ENCODE measurements around the gene MARK4.

MARK4 gene

DNA sequence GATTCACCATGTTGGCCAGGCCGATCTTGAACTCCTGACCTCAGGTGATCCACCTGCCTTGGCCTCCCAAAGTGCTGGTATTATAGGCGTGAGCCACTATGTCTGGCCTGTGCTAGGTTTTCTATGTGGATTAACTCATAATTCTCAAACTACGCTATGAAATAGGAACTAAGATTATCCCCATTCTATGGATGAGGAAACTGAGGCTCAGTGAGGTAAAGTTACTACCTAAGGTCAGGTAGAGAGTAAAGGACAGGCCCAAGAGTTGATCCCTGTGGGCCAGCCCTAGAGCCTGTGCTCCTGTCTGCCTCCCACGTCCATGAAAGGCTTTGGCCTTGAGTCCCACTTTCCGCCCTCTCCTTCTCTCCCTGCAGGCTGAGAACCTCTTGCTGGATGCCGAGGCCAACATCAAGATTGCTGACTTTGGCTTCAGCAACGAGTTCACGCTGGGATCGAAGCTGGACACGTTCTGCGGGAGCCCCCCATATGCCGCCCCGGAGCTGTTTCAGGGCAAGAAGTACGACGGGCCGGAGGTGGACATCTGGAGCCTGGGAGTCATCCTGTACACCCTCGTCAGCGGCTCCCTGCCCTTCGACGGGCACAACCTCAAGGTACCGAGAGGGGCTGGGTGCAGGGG lies 20.1 kb downstream of the MARK4 start:
- DNase-seq (ENCODE audit: low read depth in 1 of 2, low spot score in 1 of 2), result no peak

DNA sequence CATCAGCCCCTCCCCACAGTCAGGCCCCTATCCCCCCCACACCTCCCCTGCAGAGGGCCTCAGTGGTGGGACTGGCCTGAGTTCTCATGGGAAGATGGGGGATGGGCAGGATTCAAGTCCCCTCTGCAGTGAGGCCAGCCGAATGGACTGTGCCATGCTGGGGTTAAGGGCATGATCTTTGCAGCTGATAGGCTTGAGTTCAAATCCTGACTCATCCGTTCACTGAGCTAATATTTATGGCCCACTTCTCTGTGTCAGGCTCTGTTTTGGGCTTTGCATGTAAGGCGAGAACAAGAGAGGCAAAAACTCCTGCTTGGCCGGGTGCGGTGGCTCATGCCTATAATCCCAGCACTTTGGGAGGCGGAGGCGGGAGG lies 20.7 kb downstream of the MARK4 start:
- DNase-seq (ENCODE audit: low read depth in 1 of 2, low spot score in 1 of 2), result no peak

DNA sequence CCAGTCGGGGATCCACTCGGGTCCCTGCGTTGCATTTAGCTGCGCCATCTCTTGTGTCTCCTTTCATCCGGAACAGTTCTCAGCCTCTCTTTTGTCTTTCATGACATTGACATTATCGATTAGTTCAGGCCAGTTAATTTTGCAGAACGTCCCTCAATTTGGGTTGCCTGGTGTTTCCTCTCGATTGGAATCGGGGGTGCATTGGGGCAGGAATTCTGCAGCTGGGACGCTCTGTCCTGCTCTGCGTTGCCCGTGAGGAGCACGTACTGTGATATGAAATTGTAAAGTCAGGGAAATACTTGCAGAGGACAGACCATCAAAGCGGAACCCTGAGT lies 22.4 kb downstream of the MARK4 start:
- DNase-seq (ENCODE audit: low read depth in 1 of 2, low spot score in 1 of 2), result no peak

DNA sequence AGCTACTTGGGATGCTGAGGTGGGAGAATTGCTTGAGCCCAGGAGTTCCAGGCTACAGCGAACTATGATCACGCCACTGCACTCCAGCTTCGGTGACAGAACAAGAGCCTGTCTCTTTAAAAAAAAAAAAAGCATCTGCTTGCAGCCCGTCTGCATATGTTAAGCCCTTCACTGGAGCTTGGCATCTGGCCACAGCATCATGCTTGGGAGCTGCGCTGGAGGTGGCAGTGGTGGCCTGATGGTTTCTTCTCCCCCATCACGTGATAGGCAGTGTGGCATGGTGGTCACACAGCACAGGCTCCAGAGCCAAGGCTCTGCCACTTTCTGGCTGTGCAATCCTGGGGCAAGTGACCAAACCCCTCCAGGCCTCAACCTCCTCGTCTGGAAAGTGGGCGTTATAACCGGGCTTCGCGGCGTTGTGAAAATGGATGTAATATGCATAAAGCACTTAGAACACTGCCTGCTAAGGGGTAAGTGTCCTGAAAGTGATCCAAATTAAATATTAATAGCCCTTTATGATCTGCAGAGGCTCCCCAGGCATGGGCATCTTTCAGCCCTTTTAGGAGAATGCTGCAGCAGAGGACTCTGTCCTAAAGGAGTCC lies 24.4 kb downstream of the MARK4 start:
- DNase-seq (ENCODE audit: low read depth in 1 of 2, low spot score in 1 of 2), result no peak

DNA sequence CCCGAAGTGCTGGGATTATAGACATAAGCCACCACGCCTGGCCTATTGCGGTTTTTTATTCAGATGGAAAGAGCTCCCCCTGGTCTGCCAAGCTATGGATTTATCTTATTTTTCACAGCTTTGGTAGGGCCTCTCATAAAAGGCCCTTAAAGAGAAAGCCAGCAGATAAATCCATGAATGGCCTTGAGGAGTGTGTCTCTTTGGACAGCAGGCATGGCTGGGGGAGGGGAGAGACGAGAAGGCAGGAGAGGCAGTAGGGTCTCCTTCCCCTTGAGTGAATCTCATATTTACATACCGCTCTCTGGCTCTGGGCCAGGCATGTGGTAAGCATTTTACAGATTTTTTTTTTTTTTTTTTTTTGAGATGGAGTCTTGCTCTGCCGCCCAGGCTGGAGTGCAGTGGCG lies 25.2 kb downstream of the MARK4 start:
- no peak for DNase-seq (ENCODE audit: low read depth in 1 of 2, low spot score in 1 of 2)

DNA sequence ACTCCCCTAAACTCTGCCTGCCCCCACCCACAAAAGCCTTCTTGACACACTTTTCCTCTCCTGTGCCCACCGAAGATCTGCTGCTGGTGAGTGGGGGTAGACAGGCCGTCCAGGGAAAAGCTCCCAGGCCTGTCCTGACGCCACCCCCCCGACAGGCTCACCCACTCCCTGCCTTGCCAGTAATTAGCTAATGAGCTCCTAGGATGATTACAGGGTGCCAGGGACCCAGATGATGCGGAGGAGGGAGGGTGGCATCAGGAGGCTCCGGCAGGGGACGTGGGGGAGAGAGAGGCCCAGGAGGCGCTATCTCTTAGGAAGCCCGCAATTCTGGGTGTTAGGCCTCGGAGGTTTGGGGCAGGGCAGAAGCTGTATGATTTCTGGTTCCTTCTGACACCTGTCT lies 27.0 kb downstream of the MARK4 start:
- no peak for DNase-seq (ENCODE audit: low read depth in 1 of 2, low spot score in 1 of 2)

DNA sequence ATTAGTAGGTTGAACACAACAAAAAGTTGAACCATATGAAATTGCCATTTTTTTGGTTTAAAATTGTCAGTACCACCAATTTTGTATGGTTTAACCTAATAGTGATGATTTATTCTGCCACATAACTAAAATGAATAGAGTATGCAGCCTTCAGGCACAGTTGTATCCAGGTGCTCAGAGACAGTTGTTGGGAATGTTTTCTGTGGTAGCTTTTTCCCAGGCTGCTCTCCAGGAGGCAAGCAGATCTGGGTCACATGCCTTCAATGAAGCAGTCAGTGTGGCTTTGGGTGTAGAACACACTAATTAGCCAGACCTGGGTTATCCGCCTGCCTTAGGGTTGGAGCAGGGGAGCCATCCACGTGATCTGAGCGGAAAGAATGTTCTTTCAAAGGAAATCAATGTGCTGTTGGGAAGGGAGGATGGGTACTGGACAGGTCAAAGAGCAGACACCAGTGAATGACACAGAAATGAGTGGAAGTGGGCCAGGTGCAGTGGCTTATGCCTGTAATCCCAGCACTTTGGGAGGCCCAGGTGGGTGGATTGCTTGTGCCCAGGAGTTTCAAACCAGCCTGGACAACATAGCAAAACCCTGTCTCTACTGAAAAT lies 28.6 kb downstream of the MARK4 start:
- no peak for DNase-seq (ENCODE audit: low read depth in 1 of 2, low spot score in 1 of 2)

DNA sequence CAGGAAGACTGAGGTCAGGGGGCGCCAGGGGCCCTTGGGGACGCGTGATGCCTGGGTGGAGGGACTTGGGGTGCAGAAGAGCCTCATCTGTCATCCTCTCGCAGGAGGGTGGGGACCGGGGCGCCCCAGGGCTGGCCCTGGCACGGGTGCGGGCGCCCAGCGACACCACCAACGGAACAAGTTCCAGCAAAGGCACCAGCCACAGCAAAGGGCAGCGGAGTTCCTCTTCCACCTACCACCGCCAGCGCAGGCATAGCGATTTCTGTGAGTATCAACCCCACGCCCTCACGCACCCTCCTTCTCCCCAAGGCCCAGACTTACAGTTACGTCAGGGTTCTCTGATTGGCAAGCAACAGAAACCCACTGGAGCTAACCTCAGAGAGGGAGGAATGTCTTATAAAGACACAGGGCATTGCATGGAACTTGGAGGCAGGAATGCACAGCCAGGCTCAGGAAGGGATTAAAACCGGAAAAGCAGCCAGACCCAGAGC lies 29.4 kb downstream of the MARK4 start:
- no peak for DNase-seq (ENCODE audit: low read depth in 1 of 2, low spot score in 1 of 2)

DNA sequence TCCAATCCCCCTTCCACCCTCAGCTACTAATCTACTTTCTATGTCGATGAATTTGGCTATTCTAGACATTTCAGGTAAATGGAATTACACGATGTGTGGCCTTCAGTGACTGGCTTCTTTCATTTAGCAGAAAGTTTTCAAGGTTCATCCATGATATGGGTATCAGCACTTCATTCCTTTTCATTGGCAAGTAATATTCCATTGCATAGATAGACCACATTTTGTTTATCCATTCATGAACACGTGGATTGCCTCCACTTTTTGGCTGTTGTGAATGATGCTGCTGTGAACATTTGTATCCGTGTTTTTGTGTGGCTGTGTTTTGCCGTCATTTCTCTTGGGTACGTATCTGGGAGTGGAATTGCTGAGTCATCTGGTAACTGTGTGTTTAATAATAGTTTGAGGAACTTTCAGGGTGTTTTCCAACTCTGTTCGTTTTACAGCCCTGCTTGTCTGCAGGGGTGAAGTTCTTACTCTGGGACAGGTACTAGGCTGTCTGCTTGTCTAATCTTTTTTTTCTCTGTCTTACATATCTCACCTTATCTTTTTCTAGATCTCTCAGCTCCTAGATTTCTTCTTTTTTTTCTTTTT lies 32.5 kb downstream of the MARK4 start:
- DNase-seq (ENCODE audit: low read depth in 1 of 2, low spot score in 1 of 2), result no peak

DNA sequence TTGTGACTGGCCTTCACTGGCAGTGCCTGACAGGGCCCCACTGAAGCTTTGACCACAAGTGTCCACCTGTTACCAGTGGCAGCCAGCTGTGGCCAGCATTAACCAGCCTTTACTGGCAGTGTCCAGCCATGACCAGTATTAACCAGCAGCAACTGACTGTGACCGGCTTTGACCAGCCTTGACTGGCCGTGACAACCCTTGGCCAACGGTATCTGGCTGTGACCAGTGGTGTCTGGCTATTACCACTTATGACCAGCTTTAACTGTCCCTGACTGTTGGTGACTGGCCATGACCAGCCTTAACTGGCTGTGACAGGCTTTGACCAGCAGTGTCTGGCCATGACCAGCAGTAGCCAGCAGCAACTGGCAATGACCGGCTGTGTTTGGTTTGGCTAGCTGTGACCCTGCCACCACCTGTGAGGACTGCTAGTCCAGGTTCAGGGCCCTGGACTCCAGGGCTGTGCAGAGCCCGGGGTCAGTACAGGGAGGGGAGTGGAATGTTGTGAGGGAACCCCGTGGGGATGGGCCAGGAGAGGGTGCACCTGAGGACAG lies 39.4 kb downstream of the MARK4 start:
- no peak for DNase-seq (ENCODE audit: low read depth in 1 of 2, low spot score in 1 of 2)

DNA sequence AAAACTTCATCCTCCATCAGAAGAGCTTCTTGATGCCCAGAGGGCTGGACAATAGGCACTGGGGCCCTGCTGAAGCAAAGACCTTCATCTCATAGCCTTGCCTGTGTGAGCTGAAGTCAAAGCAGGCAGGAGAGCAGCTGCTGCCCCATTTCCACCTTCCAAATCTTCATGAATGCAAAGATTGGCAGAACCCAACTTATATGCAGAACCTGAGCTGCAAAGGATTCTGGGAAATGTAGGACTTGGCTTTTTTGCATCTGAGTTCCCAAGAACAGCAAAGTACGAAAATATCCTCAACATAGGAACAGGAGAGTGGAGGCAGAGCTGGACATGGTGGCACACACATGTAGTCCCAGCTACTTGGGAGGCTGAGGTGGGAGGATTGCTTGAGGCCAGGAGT lies 40.8 kb downstream of the MARK4 start:
- no peak for DNase-seq (ENCODE audit: low read depth in 1 of 2, low spot score in 1 of 2)

DNA sequence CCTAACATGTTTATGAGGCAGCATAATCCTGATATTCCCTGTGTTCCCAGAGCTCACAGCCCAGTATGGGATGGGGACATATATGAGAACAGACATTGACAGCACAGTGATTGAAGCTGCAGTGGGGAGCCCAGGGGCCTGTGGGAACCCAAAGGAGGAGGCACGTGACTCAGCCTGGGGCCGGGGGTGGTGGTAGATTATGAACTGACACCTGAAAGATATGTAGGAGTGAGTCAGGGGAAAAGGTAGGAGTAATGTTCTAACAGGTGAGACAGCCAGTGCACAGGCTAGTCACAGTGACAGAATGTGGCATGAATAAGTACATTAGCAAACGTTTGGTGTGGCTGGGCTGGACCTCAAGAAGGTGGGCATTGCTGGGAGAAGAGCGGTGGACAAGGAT lies 42.6 kb downstream of the MARK4 start:
- peak in 1 of 2 donors; percentile 22 for DNase-seq (ENCODE audit: low read depth in 1 of 2, low spot score in 1 of 2)

DNA sequence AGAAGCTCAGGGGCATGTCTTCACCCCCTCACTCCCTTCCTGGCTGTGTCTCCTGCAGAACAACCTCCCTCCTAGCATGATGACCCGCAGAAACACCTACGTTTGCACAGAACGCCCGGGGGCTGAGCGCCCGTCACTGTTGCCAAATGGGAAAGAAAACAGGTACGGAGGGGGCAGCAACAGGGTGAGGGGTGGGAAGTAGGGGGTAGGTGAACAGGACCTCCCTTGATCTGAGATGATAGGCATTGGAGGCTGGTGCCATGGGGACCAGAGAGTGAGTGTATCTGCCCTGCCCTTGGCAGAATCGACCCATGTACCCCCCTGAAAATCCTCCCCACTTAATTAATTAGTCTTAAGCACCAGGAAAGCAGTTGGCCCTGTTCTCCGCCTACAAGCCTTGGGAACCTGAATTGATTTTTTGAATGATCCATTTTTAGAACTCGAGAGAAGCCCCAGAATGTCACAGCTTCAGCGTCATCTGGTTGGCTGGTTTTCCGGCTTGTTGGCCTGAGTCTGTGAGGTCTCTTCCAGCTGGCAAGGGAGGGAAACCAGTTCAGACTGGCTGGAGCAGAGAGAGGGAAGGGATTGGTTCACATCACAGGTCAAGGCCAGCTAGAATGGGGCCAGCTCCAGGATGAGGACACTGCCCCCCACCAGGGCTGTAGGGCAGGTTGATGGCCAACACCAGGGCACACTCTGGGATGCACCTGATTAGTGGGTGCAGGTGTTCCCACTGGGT lies 43.4 kb downstream of the MARK4 start:
- no peak for DNase-seq (ENCODE audit: low read depth in 1 of 2, low spot score in 1 of 2)

DNA sequence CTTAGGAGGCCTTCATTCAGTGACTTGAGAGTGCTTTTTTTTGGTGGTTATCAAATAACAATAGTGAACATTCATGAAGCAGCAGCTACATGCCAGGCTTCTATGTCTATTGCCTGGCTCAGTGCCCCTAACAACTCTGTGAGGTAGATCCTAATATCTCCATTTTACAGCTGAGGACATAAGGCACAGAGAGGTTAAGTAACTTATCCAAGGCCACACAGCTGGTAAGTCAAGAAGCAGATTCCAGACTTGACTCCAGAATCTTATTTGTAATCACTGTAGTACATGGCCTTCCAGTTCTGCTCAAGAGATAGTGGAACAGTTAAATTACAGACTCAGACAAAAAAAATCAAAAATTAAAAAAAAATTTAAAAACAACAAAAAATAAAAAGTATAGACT lies 44.8 kb downstream of the MARK4 start:
- no peak for DNase-seq (ENCODE audit: low read depth in 1 of 2, low spot score in 1 of 2)

DNA sequence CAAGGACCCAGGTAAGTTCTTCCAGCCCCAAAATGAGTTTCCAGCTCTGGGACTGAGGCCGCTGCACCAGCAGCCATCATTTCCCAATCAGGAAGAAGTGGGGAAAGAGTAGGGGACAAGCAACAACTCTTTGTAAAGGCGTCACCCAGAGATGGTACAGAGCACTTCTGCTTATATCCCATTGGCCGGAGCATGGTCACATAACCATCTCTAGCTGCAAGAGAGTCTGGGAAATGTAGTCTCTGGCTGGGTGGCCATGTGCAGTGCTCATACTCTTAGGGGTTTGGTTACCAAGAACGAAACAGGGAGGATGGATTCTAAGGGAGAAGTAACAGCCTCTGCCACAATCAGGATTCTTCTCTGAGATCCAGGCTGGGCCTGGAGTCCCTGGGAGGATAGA lies 45.3 kb downstream of the MARK4 start:
- DNase-seq (ENCODE audit: low read depth in 1 of 2, low spot score in 1 of 2), result no peak

DNA sequence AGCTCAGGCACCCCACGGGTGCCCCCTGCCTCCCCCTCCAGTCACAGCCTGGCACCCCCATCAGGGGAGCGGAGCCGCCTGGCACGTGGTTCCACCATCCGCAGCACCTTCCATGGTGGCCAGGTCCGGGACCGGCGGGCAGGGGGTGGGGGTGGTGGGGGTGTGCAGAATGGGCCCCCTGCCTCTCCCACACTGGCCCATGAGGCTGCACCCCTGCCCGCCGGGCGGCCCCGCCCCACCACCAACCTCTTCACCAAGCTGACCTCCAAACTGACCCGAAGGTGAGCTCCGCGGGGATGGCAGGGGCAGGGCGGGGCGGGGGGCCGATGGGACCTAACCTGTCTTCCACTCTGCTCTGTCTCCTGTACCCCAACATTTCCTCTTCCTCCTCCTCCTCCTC lies 46.6 kb downstream of the MARK4 start:
- DNase-seq (ENCODE audit: low read depth in 1 of 2, low spot score in 1 of 2), result no peak

DNA sequence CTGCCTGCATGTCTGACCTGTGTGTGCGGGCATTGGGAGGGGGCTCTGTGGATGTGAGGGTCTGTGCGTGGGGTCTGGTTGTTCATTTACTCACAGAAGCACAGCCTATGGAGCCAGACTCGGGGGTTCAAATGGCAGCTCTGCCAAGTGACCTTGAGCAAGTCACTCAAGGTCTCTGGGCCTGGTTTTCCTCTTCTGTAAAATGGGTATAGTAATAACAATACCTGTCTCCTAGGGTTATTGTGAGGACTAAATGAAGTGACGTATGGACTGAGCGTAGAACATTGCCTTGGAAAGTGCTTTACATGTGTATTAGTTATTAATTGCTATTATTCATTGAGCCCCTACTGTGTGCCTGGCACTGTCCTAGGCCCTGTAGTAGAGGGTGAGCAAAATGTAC lies 47.2 kb downstream of the MARK4 start:
- DNase-seq (ENCODE audit: low read depth in 1 of 2, low spot score in 1 of 2), result no peak

DNA sequence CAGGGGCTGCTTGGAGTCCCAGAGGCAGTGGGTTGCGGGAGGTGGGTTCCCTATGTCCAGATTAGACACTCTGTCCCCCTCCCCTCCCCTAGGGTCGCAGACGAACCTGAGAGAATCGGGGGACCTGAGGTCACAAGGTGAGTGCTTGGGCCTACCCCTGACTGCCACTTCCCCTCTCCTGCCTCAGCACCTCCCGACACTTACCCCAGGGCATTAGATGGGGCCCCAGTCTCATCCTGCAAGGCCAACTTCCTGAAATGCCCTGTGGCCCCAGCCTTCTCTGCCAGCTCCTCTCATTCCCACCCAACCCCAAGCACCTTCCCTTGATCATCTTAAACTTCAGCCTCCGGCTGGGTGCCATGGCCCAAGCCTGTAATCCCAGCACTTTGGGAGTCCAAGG lies 48.6 kb downstream of the MARK4 start:
- DNase-seq (ENCODE audit: low read depth in 1 of 2, low spot score in 1 of 2), result no peak

DNA sequence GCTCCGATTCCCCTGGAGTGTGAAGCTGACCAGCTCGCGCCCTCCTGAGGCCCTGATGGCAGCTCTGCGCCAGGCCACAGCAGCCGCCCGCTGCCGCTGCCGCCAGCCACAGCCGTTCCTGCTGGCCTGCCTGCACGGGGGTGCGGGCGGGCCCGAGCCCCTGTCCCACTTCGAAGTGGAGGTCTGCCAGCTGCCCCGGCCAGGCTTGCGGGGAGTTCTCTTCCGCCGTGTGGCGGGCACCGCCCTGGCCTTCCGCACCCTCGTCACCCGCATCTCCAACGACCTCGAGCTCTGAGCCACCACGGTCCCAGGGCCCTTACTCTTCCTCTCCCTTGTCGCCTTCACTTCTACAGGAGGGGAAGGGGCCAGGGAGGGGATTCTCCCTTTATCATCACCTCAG lies 51.3 kb downstream of the MARK4 start:
- DNase-seq (ENCODE audit: low read depth in 1 of 2, low spot score in 1 of 2), result no peak

DNA sequence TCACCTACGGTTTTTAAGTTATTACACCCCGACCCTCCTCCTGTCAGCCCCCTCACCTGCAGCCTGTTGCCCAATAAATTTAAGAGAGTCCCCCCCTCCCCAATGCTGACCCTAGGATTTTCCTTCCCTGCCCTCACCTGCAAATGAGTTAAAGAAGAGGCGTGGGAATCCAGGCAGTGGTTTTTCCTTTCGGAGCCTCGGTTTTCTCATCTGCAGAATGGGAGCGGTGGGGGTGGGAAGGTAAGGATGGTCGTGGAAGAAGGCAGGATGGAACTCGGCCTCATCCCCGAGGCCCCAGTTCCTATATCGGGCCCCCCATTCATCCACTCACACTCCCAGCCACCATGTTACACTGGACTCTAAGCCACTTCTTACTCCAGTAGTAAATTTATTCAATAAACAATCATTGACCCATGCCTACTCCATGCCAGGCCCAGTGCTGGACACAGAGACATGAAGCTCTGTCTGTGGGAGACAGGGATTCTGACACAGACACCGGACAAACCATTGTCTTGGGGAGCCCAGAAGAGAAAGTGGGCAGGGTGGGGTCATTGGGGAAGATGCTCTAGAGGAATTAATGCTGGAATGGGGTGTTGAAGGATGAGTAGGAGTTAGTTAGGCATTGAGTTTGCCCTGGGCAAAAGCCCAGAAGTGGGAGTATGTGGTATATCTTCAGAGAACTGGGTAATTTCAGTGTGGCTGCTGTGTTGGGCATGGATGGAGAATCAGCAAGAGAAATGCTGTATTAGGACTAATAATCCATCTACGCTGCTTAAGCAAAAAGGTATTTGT lies 52.4 kb downstream of the MARK4 start:
- no peak for DNase-seq (ENCODE audit: low read depth in 1 of 2, low spot score in 1 of 2)

Data from stimulated activated CD4-positive, alpha-beta T cell treated with anti-CD3 and anti-CD28 coated beads, Interleukin-15, amount 100 ng/mL, for 1 hour (primary cell).